GM12875 (cell line): ENCODE measurements around the gene APBA1.

Experiments used
- H3K4me3 ChIP-seq: one replicate; pipeline ENCODE4 v1.5.1; 2011; ENCODE audit warnings: low read depth, low read length, control low read depth
- TF ChIP-seq, protein P1 (sequence below): IDR thresholded peaks from 2 replicates; pipeline ENCODE4 v1.5.1; 2011; ENCODE audit warnings: low read depth, mild to moderate bottlenecking, control low read depth, inconsistent platforms, low read length, moderate library complexity, borderline replicate concordance; ENCODE audit not compliant: insufficient read depth

Gene APBA1

GRCh38 chr9:69542058-69542457 is 130.1 kb downstream of the APBA1 start:
- TF ChIP-seq, protein P1, sequence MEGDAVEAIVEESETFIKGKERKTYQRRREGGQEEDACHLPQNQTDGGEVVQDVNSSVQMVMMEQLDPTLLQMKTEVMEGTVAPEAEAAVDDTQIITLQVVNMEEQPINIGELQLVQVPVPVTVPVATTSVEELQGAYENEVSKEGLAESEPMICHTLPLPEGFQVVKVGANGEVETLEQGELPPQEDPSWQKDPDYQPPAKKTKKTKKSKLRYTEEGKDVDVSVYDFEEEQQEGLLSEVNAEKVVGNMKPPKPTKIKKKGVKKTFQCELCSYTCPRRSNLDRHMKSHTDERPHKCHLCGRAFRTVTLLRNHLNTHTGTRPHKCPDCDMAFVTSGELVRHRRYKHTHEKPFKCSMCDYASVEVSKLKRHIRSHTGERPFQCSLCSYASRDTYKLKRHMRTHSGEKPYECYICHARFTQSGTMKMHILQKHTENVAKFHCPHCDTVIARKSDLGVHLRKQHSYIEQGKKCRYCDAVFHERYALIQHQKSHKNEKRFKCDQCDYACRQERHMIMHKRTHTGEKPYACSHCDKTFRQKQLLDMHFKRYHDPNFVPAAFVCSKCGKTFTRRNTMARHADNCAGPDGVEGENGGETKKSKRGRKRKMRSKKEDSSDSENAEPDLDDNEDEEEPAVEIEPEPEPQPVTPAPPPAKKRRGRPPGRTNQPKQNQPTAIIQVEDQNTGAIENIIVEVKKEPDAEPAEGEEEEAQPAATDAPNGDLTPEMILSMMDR = no peak
- no peak overlapping the region for H3K4me3 ChIP-seq

GRCh38 chr9:69535911-69536310 is 136.3 kb downstream of the APBA1 start:
- TF ChIP-seq, protein P1 = no peak

DNA sequence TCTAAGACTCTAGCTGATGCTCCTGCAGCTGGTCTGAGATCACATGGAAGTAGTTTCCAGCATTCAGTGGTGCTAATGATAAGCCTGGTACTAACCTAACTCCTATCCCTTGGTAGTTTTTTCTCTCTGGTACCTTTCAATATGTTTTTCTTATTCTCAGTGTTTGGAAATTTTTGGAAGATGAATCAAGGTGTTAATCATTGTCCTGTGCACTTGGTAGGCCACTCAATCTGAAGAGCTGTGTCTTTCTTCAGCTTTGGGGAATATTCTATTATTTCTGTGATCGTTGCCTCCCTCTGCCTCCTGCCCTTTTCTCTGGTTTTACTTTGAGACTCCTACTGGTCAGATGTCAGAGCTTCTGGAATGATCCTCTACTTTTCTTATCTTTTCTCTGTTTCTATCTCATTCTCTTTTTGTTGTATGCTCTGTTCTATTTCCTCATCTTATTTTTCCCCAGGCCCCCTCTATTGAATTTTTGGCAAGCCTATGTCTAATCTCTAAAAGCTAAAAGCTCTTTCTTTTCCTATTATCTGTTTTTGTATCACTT is 136.8 kb downstream of the APBA1 start:
- TF ChIP-seq, protein P1 = no peak
- H3K4me3 ChIP-seq = no peak overlapping the region

More at GRCh38 chr9:69535911-69536310, 136.3 kb downstream of the APBA1 start:
- no peak overlapping the region for H3K4me3 ChIP-seq

- no peak overlapping the region for H3K4me3 ChIP-seq
- TF ChIP-seq, protein P1 = no peak
Observed at GRCh38 chr9:69532396-69532795, 139.8 kb downstream of the APBA1 start.

DNA sequence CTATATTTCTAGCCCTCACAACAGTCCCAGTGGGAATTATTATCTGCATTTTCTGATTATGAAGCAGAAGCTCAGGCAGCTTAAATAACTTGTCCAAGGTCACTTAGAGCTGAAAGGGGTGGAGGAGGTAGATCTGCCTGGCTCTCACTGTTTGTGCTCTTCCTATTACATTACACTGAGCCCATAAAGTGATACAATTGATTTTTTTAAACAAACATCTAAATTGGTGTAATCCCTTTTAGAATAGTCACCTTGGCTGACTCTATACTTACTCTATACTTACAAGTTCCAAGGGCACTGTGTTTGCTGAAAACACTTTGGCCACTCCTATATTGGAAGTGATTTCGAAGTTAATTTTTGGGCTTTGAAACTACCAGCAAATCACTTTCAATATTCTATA is 144.7 kb downstream of the APBA1 start:
- TF ChIP-seq, protein P1 = no peak
- H3K4me3 ChIP-seq = no peak overlapping the region

GRCh38 chr9:69526699-69527098 is 145.5 kb downstream of the APBA1 start:
- TF ChIP-seq, protein P1 = no peak
- H3K4me3 ChIP-seq = no peak overlapping the region

GRCh38 chr9:69519470-69520240 is 152.5 kb downstream of the APBA1 start:
- H3K4me3 ChIP-seq = no peak overlapping the region
- TF ChIP-seq, protein P1 = no peak
